ENCODE measurements around the gene GABBR1.
A peak's percentile ranks its signal among the peaks of the same experiment; 100 is the strongest.

Gene GABBR1

DNA sequence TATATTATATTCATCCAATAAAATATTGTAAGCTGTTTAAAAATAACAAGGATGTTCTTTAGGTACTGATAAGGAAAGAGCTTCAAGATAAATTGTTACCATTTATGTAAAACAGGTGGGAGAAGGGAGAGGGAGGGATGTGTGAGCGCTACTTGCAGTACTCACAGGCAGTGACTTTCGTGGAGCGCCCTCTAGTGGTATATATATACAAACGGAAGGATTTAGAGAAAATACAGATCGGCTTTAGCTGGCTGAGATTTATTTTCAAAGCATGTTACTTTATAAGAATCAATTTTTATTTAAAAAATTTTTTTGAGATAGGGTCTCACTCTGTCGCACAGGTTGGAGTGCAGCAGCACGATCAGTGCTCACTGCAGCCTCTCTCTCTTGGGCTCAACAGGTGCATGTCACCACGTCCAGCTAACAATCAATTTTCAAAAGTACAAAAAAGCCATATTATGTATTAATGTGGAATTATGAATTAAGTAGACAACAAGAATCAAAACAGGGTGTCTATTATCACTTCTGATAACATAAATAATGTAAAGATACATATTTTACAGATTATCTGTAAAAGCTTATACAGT lies 20.6 kb upstream of the GABBR1 start:
- DNase-seq (ENCODE audit: low read depth): peak; percentile 7

DNA sequence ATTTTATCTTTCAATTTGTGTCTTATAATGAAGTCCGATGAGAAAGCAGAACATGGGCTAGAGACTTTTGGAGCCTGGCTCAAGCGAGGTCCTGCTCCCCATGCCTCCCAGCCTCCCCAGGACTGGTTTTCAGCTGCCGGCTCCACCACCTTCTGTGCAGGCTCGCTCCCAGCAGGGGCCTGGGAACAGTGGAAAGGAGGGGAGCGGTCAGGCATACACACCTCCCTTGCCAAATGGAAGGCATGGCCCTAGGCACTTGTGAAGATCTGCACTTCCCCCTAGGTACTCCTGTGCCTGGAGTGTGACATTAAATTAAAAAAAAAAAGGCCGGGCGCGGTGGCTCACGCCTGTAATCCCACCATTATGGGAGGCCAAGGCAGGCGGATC lies 19.2 kb upstream of the GABBR1 start:
- no peak for DNase-seq (ENCODE audit: low read depth)

DNA sequence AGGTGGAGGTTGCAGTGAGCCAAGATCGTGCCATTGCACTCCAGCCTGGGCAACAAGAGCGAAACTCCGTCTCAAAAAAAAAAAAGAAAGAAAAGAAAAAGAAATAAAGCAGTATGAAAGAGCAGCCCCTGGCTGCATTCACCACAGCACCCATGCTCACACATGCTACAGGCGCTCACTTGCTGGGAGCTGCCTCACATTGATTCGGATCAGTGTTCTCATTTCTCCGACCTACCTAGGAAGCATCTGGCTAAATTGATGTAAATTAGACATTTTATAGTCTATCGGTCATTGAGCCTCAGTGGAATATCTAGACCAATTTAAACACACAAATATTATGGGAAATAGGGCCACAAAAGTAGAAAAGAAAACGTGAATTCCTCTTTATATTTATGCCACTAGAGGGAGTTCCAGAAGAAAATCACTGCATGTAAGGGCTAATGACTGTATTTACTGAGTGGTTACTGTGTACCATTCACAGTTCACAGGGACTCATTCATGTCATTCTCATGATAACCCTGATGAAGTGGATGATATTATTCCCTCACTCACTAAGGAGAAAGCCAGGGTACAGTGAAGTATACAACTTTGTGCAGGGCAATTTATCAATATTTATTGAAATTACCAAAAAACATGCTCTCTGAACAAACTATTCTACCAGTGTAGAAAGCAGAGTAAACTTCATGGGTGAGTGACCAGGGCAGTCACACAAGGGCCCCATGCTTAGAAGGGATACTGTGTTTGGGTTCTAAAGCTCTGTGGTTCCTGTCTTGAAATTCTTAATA lies 18.6 kb upstream of the GABBR1 start:
- no peak for DNase-seq (ENCODE audit: low read depth)

DNA sequence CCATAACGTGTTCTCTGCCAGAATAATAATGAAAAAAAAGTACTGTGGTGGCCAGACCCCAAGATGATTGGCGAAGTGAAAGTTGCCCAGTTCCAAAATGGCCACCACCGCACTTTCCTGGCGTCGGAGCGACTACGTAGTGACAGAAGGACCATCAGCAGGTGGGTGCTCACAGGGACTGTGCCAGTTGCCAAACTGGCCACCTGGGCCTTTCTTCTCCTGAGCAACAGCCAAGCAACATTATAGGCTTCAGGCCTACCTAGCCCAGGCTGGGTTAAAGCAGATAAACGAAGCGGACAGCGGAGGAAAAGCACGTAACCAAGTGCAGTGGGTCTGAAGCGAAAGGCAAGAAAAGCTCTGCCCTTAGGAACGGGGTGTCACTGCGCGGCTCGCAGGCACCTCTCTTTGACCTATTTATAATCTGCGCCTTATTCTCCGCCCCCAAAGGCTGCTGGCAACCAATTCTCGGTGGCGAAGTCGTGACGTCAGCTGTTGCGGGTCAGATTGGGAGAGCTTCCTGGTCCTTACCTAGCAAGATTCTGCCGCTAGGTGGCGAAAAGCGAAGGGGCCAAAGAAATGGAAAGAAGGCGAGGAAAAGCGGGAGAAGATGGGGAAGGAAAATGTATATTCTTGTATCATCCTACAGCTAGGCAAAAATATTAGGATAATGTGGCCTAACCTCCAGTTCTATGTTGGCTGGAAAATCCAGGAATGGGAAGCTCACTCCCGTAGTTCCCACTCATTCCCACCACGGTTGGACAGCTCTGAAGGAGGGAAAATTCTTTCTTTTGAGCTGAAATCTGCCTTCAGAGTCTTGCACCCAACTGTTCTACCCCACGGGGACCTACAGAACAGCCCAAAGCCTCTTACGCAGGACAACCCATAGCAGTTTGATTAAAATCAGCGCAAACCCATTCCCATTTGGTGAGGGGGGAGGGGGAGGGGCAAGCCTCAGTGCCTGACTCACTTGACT lies 17.0 kb upstream of the GABBR1 start:
- DNase-seq (ENCODE audit: low read depth): peak; percentile 95

DNA sequence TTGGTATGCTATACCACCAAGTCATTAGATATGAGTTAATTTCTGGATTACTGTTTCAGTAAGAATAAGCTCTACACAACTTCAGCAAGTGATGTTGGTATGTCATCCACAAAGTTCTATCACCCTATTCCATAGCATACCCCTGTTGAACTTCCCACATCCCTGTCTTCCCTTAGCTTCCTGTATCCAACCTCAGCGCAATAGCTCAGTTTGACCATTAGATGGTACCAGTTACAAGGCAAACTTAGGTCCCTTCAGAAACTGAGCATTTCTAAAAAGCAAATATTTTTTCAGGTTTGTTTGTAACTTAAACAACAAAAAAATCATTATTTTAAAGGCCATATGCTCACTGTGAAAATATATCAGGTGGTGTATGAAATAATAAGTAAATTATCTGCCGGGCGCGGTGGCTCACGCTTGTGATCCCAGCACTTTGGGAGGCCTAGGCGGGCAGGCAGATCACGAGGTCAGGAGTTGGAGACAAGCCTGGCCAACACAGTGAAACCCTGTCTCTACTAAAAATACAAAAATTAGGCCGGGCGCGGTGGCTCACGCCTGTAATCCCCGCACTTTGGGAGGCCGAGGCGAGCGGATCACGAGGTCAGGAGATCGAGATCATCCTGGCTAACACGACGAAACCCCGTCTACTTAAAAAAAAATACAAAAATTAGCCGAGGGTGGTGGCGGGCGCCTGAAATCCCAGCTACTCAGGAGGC lies 15.1 kb upstream of the GABBR1 start:
- no peak for DNase-seq (ENCODE audit: low read depth)

- DNase-seq (ENCODE audit: low read depth): no peak
Observed at GRCh38 chr6:29641430-29642148, 8.6 kb upstream of the GABBR1 start.

- DNase-seq (ENCODE audit: low read depth): no peak
Observed at GRCh38 chr6:29637247-29637646, 4.3 kb upstream of the GABBR1 start.

GRCh38 chr6:29633534-29633905 lies 537 bp upstream of the GABBR1 start:
- no peak for DNase-seq (ENCODE audit: low read depth)

GRCh38 chr6:29631860-29632731 lies 887 bp downstream of the GABBR1 start:
- no peak for DNase-seq (ENCODE audit: low read depth)

DNA sequence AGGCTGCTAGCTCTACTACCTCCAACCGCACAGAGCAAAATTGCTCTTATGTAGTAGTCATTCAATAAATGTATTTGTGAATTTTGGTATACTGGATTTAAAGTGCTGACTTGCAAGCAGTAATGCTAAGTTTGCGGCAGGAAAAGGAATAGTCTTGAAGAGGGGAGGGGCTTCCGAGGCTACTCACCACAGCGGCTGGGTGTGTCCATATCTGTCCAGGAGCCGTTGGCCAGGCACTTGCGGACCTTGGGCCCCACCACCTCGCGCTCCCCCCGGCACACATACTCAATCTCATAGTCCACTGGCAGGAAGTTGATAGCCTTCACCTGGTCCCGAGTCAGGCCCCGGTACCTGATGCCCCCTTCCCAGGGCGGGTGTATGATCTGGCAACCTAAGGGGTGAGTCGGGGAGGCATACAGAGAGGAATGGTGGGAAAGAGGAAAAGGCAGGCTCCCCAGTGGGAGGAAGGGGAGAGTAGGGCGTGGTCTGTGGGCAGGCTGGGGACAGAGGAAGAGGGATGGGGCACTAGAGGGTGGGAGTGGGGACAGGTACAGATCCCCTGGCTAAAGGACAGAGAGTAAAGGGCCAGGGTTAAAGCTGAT lies 1.7 kb downstream of the GABBR1 start:
- no peak for DNase-seq (ENCODE audit: low read depth)

DNA sequence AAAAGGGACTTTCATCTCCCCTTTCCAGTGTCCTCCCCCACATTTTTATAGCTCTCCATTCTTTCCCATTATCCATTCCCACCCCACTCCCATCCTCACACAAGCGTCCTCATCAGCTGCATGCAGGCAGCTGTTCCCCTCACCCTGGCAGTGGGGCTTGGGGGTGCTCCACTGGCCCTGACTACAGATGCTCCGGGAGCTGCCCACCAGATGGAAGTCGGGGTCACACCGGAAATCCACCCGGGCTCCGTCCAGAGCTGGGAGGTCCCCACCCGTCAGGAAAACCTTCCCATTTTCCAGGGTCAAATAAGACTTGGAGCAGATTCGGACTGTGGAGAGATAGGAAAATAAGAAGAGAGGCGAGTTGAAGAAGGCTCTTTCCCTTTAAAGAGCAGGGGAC lies 2.7 kb downstream of the GABBR1 start:
- no peak for DNase-seq (ENCODE audit: low read depth)

- DNase-seq (ENCODE audit: low read depth): no peak
Observed at GRCh38 chr6:29629571-29629970, 3.4 kb downstream of the GABBR1 start.

- DNase-seq (ENCODE audit: low read depth): no peak
Observed at GRCh38 chr6:29628419-29629281, 4.3 kb downstream of the GABBR1 start.

GRCh38 chr6:29627755-29628418 lies 5.1 kb downstream of the GABBR1 start:
- DNase-seq (ENCODE audit: low read depth): no peak

GRCh38 chr6:29626948-29627754 lies 5.8 kb downstream of the GABBR1 start:
- DNase-seq (ENCODE audit: low read depth): no peak

DNA sequence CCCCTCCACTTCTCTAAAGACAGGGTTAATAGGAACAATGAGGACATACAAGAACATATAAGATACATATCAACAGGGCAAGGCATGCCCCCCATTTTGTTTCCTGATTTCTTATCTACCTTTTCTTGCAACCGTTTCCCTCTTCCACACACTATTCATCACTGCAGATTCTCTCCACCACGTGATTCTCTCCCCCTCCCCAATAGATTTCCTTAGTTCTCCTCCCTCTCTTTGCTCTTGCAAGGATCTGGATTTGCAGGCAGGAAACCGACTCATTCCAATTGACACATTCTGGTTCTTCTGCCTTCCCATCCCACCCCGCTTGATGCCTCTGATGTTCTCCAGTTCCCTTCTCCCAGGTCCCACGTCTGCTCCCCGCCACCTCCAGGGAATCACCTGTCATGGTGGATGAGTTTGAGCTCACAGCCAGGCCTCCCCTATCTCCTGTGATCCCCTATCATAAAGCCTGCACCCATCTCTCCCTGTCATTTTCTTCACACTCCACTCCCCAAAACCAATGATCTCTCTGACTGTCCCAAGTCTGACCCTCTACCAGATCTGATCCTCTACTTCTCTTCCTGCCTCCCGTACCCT lies 7.5 kb downstream of the GABBR1 start:
- no peak for DNase-seq (ENCODE audit: low read depth)

DNA sequence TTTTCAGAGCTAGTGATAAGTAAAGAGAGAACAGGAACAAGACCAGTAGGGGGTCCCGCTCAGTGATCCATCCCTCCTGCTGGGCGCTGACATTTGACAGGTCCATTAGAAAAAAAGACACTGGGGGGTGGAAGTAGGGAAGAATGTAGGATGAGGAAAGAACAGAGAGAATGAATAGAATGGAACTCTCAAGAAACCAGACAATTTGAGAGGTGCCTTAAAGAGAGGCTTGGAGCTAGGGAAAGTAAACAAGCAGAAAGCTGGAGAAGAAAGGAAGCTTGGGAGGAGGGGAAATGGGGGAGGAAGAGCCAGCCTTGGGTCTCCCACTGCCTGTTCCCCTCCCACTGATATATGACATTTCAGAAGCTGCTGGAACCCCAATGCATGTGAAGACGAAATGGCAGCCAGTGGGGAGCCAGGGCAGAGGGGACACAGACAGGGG lies 8.4 kb downstream of the GABBR1 start:
- DNase-seq (ENCODE audit: low read depth): no peak

All from stimulated activated CD8-positive, alpha-beta memory T cell treated with anti-CD3 and anti-CD28 coated beads, Interleukin-4, amount 100 ng/mL, for 24 hours (primary cell).